ENCODE data around the gene UBE2V1. TPM values are rescaled to one million over a fixed set of nuclear protein-coding genes. Genes with fewer than 3 reads are reported as not detected.
A peak's percentile ranks its signal among the peaks of the same experiment; 100 is the strongest.
"Not testable (repeated sequence)": the region's sequence is repeated elsewhere in the genome, so short reads cannot be mapped to it uniquely, and the experiment has no call there.

Gene UBE2V1
- total RNA-seq, 1 donor from 2014 or later = 56.4 TPM

DNA sequence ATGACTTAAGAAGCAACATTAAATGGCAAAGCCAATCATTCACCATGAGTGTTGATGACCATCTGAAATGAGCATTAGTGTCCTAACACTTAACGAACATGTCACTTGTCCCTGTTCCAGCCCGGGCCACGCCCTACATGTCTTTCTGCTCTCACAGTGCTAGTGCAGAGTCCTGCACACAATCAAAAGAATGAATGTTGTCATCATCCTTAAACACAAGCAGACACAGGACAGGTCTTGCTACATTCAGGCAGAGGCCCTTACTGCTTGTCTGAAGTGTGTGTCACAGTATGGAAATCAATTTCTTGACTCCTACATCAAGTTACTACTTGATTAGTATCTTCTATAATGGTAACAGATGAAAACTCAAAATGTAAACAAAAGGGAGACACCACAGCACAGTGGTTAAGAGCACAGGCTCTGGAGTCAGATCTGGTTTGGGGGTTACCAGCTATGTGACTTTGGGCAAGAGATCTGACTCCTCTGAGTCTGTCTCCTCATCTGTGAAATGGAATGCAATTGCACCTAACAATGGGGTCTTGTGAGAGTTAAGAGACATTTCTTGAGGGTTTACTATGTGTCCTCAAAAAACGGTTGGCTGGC lies 17.4 kb downstream of the UBE2V1 start:
- DNase-seq (ENCODE audit: low read depth) = no peak

DNA sequence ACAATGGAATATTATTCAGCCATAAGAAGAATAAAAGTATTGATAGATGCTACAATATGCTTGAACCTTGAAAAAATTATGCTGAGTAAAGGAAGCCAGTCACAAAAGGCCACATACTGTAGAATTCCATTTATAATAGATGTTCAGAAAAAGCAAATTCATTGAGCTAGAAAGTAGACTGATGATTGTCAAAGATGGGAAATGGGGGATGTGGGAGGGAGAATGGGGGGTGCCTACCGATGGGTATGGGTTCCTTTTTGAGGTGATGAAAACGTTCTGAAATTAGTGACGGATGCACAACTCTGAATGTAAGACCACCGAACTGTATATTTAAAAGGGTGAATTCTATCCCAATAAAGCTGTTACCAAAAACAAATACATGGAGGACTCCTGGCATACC lies 18.4 kb downstream of the UBE2V1 start:
- no peak for DNase-seq (ENCODE audit: low read depth)

DNA sequence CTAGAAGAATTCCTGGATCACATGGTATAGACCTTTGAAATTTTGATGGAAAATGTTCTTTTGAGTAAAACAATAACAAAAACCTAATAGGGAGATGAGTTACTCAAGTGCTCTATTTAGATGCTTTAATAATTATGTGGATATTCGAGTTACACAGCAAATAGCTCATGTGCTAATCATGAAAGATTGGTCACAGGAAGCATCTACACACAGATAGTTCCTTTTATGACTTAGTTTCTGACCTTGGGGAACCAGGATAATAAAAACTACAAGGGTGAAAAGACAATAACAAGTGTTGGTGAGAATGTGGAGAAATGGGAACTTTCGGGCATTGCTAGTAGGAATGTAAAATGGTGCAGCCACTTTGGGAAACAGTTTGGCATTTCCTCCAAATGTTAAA lies 19.7 kb downstream of the UBE2V1 start:
- DNase-seq (ENCODE audit: low read depth) = no peak

DNA sequence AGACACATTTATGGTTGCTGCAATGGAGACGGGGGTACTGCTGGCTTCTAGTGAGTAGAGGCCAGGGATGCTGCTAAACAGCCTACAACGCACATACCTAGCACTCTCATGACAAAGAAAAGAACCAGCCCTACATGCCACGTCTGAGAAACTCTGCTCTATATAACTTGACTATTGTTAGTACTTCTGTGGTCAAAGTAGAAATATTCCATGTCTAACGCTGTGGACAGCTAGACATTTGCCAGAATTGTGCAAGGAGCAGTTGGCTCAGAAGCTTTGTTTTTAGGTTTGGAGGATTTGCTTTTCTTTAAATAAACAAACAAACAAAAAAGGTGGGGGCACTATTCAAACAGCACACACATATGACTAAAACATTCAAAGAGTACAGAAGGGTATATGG lies 20.5 kb downstream of the UBE2V1 start:
- DNase-seq (ENCODE audit: low read depth) = no peak

DNA sequence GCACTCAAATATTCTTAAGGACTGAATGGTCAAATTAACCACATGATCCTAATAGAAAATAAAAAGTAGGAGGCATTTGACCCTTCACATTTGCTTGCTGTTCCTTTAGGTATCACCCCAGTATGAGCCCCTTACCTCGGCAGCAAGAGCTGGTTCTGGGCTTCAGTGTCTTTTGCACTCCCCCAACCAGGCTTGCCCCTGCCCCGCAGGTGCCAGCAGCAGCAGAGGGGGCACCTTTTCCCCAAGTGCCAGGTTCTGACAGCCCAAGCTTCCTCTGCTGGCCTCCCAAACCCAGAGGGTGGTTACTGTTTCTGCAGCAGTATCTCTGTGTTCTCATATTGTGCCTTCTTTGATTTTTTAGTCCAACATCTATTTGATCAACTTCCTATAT lies 23.2 kb downstream of the UBE2V1 start:
- no peak for DNase-seq (ENCODE audit: low read depth)

DNA sequence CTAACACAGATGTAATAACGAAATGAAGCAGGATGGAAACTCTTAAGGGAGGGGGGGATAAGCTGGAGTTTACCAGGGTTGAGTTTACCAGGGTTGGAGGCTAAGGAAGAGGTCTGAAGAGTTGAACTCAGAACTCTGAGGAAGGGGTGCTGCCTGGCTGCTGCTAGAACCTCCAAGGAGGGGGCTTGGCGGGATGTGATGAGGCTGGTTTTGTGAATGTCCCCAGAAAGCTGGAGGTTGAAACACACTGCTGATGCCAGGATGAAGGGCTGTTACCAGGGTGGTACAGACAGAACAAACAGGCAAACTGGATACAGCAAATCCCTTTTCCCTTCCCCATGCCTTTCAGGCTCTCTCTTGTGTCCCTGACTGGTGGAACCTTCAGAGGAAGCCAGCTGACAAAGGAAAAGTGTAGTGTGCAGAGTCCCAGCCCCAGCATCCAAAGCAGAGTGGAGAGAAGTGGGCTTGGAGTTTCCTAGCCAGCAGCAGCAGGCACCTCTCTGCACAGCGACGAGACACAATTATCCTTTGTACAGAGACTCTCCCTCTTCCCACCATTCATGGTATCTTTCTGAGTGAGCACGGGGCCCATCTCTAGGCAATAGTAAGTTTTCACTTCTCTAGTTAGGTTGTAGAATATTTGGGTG lies 23.7 kb downstream of the UBE2V1 start:
- DNase-seq (ENCODE audit: low read depth) = no peak

DNA sequence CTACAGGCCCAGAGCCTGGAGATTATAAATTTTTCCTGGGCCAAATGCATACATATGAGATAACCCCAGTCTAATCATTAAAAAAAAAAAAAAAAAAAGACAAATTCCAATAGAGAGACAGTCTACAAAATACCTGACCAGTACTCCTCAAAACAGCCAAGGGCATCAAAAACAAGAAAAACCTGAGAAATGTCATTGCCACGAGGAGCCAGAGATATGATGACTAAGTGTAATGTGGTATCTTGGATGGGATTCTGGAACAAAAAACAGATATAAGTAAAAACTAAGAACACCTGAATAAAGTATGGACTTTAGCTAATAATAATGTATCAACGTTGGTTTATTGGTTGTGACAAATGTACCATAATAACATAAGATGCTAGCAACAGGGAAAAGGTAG lies 24.9 kb downstream of the UBE2V1 start:
- DNase-seq (ENCODE audit: low read depth) = no peak

DNA sequence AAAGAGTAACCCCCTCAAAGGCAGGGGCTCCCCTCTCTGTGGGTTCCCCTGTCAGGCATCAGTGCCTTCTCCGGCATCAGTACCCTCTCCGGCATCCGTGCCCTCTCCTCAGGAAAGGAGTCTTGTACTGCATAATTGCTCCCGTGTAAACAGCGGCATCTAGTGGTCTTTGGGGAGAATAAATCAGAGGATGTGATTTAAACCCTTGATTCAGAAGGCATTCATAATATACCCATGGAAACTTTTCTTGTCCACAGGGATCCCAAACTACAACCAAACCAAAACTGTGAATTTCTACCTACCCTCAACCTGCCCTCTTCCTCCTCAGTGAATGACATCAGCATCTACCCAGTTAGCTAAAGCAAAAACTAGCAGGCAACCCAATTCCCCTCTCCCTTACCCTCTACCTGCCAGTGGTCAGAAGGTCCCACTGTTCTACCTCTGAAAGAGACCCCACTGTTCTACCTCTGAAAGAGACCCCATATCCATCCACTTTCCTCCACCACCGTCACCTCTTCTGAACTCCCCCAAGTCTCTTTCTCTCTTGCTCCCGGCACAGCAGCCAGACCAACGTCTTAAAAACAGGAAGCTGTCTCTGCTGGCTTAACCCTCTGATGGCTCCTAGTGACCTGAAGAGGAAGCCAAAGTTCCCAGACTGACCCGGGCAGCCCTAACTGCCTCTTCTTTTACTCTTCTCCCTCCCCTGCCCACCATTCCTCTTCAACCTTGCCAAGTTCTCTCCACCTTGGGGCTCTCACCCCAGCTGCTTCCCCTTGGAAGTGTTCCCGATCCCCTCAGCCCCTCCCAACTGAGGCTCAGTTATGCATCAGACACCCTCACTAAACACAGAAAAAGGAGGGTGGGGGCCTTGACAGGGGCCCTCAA lies 27.2 kb downstream of the UBE2V1 start:
- peak; percentile 74 for DNase-seq (ENCODE audit: low read depth)

DNA sequence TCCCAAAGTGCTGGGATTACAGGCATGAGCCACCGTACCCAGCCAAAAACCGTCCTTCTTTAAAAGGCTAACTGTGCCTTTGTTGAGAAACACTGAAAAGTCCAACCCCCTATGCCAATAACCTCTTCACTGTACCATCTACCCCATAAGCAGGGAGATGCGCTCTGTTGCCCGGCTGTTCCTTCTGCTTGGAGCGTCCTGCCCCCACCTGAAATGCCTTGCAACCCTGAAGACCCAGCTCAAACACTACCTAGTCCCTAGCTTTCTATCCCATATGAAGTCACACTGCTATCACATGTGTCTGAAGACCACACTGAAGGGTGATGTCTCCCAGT lies 27.8 kb downstream of the UBE2V1 start:
- DNase-seq (ENCODE audit: low read depth) = no peak

DNA sequence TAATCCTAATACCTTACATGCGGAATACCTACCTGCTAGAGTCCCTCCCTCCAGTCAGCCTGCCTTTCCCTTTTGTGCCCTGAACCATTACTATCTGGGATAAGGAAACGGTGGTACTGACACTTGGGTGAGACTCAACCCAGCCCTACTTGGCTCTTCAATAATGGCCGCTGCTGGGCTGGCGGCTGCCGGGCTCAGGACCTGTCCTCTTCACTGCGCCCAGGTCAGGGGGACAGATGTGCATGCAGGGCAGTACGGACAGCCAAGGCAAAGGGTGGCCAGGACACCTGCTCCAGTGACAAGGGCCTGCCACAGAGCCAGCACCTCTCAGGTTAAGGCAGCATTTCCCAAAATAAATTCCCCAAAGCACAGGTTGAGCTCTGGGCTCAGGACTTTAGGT lies 29.9 kb downstream of the UBE2V1 start:
- DNase-seq (ENCODE audit: low read depth) = no peak

DNA sequence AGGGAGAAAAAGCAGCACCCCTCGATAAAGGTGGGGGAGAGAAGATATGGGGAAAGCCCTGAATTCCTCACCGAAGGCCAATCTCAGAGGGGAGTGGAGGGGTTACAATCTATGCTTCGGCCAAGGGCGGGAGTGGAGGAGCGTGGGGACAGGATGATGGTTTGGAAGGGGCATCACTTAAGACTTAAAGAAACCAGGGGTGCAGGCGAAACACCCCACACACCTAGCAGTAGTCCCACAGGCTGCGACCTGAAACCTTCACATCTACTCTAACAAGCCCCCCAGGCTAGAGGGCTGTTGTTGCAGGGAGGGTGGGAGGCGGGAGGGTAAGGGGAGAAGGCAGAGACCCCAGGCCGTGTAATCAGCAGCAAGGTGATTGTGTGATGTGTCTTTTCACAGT lies 30.9 kb downstream of the UBE2V1 start:
- DNase-seq (ENCODE audit: low read depth) = not testable (repeated sequence)

DNA sequence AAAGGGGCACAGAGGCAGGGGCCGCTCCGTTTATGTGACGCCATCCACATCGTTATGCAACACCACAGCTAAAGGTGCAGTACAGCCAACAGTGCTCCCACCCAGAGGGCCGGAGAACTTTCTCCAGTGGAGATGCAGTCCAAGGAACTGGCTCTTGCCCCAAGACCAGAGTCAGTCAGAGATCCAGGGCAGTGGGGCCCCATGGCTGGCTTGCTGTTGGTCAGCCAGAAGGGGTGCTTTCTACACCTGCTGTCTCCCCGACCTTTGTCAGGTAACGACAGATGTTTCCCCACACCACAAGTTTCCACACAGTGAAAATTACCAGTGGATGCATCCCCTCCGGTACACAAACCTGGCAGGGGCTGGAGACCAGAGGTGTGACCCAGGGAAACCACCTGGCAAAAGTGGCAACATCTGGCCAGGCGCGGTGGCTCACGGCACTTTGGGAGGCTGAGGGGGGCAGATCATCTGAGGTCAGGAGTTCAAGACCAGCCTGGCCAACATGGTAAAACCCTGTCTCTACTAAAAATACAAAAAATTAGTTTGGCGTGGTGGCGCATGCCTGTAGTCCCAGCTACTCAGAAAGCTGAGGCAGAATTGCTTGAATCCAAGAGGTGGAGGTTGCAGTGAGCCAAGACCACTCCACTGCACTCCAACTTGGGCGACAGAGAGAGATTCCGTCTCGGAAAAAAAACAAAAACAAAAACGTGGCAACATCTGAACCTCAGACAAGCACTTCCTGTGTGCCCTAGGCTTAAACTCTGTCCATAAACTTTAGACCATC lies 34.9 kb downstream of the UBE2V1 start:
- DNase-seq (ENCODE audit: low read depth) = no peak

DNA sequence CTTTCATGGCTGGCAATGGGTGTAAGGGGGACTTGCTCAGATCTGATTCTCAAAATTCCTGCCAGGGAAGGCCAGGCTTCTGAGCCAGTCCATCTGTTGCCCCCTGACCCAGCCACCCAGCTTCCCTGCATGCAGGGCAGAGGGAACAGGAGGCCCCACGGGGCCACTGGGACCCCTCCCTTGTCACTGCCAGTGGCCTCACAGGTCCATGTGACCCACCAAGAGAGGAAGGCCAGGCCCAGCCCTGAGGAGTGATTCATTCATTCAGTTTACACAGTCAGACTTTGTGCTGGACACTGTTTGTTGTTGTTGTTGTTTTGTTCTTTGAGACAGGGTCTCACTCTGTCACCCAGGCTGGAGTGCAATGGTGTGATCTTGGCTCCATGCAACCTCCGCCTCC lies 39.5 kb downstream of the UBE2V1 start:
- no peak for DNase-seq (ENCODE audit: low read depth)

DNA sequence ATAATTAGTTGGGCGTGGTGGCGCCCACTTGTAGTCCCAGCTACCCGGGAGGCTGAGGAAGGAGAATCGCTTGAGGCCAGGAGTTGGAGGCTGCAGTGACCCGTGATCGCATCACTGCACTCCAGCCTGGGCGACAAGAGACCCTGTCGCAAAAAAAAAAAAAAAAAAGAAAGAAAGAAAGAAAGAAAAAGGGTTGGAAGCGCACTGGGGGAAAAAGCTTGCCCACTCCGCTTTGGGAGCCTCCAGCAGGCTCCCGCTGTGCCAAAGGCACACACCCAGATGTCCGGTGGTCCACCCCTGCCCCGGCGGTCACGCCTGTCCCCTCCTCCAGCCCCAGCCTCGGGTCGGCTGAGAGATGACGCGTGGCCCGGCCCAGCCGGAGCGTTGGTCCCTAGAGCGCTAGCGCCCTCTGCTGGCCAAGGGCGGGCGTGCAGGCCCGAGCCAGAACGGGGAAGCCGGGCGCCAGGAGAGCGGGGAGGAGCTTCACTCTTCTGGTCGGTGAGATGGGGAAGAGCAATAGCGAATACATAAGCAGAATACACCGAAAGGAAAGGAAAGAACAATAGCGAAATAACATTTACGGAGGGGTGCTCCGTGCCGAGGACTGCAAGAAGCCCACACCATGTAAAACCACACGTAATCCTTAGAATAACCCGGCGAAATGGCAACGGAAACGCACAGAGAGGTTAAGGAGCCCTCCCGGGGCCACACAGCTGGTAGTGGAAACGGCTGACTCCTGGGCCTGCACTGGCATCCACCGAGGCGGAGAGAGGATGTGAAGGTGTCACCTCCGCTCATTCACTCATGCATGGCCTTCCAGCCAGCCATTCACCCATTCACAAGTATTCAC lies 41.7 kb downstream of the UBE2V1 start:
- DNase-seq (ENCODE audit: low read depth) = peak; percentile 29

DNA sequence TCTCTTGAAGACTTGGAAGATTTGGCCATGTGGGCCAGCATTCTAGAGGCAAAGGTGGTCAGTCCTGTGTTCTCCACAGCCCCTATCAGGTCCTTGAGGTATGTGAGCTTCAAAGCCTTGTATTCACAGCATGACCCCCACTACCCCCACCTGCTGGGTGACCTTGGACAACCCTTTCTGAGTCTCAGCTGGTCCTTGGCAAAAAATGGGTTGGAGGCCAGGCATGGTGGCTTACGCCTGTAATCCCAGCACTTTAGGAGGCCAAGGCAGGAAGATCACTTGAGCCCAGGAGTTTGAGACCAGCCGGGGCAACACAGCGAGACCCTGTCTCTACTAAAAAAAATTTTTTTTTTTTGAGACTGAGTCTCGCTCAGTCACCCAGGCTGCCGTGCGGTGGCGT lies 42.6 kb downstream of the UBE2V1 start:
- DNase-seq (ENCODE audit: low read depth) = no peak

DNA sequence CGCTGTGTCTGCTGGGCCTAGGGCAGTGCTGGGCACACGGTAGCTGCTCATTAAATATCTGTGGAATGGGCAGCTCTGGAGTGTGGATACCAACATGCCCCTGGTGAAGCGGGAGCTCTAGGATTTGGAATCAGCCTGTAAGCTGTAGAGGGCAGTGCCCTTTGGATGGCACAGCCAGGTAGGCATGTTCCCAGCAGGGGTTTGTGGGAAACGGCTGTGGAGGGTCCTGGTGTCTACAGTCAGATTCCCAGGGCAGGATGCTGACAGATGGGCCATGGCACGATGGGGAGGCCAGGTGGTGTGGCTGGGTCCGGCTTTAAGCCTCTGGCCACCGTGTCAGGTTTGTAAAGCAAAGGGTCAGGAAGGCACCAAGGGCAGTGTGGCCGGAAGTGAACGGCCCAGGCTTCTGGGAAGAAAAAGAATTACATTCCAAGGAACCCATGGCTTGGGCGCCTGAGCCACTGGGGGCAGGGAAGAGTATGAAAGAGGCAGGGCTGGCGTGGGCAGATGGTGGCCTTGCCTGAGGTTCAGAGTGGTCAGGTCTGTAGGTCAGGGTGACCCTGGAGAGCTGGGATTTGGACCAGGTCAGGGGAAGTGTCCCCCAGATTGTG lies 44.8 kb downstream of the UBE2V1 start:
- no peak for DNase-seq (ENCODE audit: low read depth)

DNA sequence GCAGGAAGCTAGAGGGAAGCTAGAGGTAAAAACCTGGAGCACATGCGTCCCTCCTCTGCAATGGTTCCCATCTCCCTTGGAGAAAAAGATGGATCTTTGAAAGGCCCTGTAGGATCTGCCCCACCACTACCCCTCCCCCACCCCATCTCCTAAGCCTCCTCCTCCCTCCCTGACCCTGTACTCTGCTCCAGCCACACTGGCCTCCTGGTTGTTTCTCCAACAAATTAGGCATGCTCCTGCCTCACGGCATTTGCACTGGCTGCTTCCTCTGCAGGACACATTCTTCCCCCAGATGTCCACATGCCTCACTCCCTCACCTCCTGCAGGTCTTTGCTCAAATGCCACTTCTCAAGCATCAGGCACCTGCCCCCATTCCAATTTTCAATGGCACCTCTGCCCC lies 45.5 kb downstream of the UBE2V1 start:
- DNase-seq (ENCODE audit: low read depth) = no peak

DNA sequence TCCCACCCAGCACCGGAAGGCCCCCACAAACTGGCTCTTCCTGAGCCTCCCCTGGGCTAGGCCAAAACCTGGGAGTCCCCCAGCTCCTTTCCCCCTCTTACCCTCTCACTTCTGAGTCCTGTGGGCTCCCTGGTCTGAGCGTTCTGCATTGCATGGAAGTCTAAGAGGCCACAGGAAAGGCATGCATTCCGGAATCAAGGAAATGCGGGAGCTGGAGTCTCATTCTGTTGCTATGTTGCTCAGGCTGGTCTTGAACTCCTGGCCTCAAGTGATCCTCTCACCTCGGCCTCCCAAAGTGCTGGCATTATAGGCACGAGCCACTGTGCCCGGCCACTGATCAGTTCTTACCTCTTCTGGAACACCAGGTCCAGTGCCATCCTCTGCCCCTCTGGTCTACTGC lies 45.9 kb downstream of the UBE2V1 start:
- DNase-seq (ENCODE audit: low read depth) = no peak

DNA sequence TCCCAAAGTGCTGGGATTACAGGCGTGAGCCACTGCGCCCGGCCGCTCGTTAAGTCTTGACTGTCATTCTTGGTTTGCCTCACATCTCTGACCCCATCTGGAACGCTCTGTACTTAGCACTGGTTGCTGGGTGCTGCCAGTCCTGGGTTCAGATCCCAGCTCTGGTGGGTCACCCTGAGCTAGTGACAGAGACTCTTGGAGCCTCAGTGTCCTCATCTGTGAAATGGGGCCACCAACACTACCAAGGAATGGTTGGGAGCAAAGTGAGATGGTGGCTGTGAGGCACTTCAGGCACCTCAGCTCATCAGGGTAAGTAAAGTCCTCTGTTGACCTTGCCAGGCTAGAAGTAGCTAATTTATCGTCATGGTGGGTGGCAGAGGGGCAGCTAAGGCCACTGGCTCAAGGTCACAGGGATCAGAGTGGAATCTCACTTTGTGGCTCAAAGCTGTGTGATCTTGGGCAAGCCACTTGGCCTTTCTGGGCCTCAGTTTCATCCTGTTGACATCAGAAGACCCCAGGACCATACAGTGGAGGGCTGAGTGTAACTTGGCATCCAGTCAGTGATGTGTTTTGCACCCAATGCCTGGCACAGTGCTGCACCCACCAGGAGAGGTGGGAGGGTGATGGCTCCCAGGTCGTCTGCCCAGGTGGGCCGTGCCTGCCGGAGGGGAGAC lies 46.7 kb downstream of the UBE2V1 start:
- DNase-seq (ENCODE audit: low read depth) = no peak

DNA sequence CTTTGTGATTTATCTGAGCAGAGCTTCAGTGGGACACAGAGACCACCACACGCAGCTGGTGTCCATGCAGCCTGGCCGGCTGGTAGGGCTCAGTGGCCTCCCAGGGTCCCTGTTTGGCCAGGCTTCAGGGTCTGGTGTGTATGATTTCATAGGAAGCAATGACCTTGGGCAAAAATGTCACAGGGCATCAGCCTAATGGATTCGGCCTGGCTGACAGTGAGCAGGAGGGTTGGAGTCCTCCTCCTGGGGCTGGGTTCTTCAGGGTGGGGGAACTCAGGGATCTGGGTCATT lies 47.7 kb downstream of the UBE2V1 start:
- DNase-seq (ENCODE audit: low read depth) = no peak

DNA sequence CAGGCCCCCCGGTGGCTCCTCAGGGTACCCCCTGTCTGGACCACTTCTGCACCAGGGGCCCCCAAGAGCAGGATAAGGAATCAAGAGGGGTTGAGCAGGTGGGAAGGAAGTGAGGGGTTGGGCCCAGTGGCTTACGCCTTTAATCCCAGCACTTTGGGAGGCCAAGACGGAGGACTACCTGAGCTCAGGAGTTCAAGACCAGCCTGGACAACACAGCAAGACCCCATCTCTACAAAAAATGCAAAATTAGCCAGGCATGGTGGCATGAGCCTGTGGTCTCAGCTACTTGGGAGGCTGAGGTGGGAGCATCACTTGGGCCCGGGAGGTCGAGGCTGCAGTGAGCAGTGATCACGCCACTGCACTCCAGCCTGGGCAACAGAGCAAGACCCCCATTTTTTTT lies 49.2 kb downstream of the UBE2V1 start:
- not testable (repeated sequence) for DNase-seq (ENCODE audit: low read depth)

Data from renal cortical epithelial cell (primary cell).